Measurements from ENCODE around the gene SGCA. TPM values are rescaled to one million over a fixed set of nuclear protein-coding genes. Genes with fewer than 3 reads are reported as not detected.

The SGCA gene
- total RNA-seq, 1 donor from 2014 or later = 137 TPM

DNA sequence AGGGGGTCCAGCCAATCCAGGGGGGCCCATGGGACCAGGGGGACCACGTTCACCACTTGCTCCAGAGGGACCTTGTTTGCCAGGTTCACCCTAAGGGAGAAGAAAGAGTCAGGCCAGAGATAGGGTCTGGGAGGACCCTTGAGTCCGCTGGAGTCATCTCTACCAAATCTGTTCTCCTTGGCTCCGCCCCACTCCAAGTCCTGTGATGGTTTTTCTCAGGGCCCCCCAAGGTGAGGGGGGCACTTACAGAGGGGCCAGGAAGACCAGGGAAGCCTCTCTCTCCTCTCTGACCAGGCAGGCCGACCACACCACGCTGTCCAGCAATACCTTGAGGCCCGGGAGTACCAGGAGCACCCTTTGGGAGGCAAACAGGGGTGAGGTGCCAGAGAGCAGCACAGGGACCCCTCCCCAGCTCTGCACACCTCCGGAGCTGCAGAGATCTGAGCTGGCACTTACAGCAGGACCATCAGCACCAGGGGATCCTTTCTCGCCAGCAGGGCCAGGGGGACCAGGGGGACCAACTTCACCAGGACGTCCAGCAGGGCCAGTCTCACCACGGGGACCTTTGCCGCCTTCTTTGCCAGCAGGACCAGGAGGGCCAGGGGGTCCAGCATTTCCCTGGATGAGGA is 23.2 kb downstream of the SGCA start:
- no peaks in the 10 kb centered on the region for H3K27me3 ChIP-seq (ENCODE audit: low read depth)
- DNase-seq = no peak
- no peak overlapping the region for H3K27ac ChIP-seq (replicated peaks)
- TF ChIP-seq CTCF (IDR thresholded peaks at IDR 0.05; ENCODE audit: borderline replicate concordance) = no peak
- peaks cover 83% of the 10 kb centered on the region for H3K36me3 ChIP-seq
- H3K9me3 ChIP-seq (replicated peaks) = no peaks in the 10 kb centered on the region
- no peaks in the 10 kb centered on the region for H3K4me1 ChIP-seq
- intact Hi-C loops (cut with micrococcal nuclease) = no loop called here
- H3K4me3 ChIP-seq = no peak overlapping the region

DNA sequence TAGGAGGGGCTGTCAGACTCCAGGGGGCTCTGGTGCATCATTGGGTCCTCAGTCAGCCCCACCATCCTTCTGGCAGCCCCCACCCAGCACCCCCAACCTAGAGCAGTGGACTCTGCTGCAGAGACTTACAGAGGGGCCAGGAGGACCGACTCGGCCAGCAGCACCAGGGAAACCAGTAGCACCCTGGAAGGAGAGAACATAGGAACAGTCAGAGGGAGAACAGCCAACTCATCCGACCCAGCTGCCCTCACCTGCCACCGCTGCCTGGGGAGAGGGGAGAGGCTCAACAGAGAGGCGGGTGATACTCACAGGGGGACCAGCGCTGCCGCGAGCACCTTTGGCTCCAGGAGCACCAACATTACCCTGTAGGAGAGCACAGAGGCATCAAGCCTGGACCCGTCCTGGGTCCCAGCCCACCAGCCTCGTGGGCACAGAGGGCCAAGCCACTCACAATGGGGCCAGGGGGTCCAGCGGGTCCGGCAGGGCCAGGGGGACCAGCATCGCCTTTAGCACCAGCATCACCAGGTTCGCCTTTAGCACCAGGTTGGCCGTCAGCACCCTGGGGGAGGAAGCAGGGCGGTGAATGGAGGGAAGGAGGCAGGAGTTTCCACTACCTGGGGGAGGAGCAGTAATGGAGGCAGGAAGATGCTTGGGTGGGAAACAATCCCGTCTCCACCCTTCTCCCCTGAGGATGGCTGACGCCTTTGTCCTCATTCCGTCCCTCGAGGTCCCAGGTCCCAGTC is 23.9 kb downstream of the SGCA start:
- Histone ChIP-seq H3K27me3 (ENCODE audit: low read depth) (no peaks in the 10 kb centered on the region), H3K4me3 (no peak overlapping the region), H3K4me1 (no peaks in the 10 kb centered on the region), H3K9me3 (replicated peaks) (no peaks in the 10 kb centered on the region), H3K36me3 (peaks cover 90% of the 10 kb centered on the region), H3K27ac (replicated peaks) (no peak overlapping the region)
- DNase-seq = no peak
- no peak for TF ChIP-seq CTCF (IDR thresholded peaks at IDR 0.05; ENCODE audit: borderline replicate concordance)
- intact Hi-C loops (cut with micrococcal nuclease) = no loop called here

DNA sequence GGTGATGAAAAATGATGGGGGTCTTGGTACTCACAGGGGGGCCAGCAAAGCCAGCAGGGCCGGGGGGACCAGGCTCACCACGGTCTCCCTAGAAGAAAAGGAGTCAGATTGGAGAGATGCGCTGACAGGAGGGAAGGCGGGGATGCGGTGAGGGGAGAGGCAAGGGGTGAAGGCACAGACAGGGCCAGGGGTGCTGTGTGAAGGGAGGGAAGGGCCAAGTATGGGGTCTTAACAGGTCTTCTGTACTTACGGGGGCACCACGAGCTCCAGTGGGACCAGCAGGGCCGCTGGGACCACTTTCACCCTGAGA is 24.4 kb downstream of the SGCA start:
- no peaks in the 10 kb centered on the region for H3K27me3 ChIP-seq (ENCODE audit: low read depth)
- peaks cover 95% of the 10 kb centered on the region for H3K36me3 ChIP-seq
- intact Hi-C loops (cut with micrococcal nuclease) = no loop called here
- no peaks in the 10 kb centered on the region for H3K4me1 ChIP-seq
- no peak for DNase-seq
- no peaks in the 10 kb centered on the region for H3K9me3 ChIP-seq (replicated peaks)
- TF ChIP-seq CTCF (IDR thresholded peaks at IDR 0.05; ENCODE audit: borderline replicate concordance) = no peak
- H3K27ac ChIP-seq (replicated peaks) = no peak overlapping the region
- H3K4me3 ChIP-seq = no peak overlapping the region

DNA sequence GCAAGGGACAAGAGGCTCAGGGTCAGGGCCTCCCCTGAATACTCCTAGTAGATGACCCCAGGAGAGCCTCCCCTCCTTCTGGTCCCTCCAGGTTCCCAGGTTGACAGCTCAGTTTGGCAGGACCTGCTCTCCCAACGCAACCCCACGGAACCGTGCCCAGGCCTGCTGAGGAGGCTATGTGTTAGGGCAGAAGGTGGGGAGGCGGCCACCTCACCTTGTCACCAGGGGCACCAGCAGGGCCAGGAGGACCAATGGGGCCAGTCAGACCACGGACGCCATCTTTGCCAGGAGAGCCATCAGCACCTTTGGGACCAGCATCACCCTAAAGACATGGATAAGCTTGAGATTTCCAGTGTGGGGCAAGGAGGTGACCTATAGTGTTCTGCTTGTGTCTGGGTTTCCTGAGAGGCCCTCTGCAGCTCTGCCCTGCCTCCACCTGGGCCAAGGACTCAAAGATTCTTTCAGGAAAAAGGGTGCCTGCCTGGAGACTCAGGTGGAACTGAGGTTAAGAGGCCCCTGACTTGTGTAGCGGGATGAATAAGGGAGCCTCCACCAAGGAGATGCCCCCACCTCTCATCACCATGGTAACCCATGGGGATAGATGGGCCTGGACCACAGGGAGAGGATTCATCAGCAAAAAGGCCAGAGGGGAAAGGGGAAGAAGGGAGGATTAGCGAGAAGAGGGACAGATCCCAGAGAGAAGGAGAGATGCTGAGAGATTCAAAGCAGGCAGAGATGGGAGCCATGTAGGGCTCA is 25.0 kb downstream of the SGCA start:
- Histone ChIP-seq H3K4me1 (no peaks in the 10 kb centered on the region), H3K27ac (replicated peaks) (no peak overlapping the region), H3K36me3 (peaks cover 95% of the 10 kb centered on the region), H3K4me3 (no peak overlapping the region), H3K27me3 (ENCODE audit: low read depth) (no peaks in the 10 kb centered on the region), H3K9me3 (replicated peaks) (no peaks in the 10 kb centered on the region)
- no peak for TF ChIP-seq CTCF (IDR thresholded peaks at IDR 0.05; ENCODE audit: borderline replicate concordance)
- no peak for DNase-seq
- intact Hi-C loops (cut with micrococcal nuclease) = no loop called here

GRCh38 chr17:50191359-50192143 is 25.7 kb downstream of the SGCA start:
- intact Hi-C loops (cut with micrococcal nuclease) = no loop called here
- Histone ChIP-seq H3K27ac (replicated peaks) (no peak overlapping the region), H3K4me3 (no peak overlapping the region), H3K36me3 (peaks cover 95% of the 10 kb centered on the region), H3K4me1 (no peaks in the 10 kb centered on the region), H3K9me3 (replicated peaks) (no peaks in the 10 kb centered on the region), H3K27me3 (ENCODE audit: low read depth) (no peaks in the 10 kb centered on the region)
- DNase-seq = no peak
- no peak for TF ChIP-seq CTCF (IDR thresholded peaks at IDR 0.05; ENCODE audit: borderline replicate concordance)
